Heart left ventricle (tissue), 13 donors: ENCODE results near the gene GUCY2D.

ENCODE experiments used
- POLR2A ChIP-seq, 2 donors: fragments of 450-650 bp; IDR thresholded peaks; one replicate each; pipeline ENCODE4 v1.6.1; 2017; ENCODE audit warnings: antibody characterized with exemption in 2 of 2, mild to moderate bottlenecking in 2 of 2, moderate library complexity in 2 of 2
- TF ChIP-seq, protein P1 (sequence below), 12 donors: fragments of 200-600 bp; sonication (generic) in 4 of 12; IDR thresholded peaks; one replicate each; pipeline versions ENCODE4 v1.5.0 to v1.8.0; 2018 to 2022; ENCODE audit warnings: antibody characterized with exemption in 12 of 12, mild to moderate bottlenecking in 5 of 12
- donor health status: ischemic (EF 13 %, LVEDD 7.1; RV severe dilation, severe dysfunction).
- donor health status: DM: no; HTN: yes; CAD: no.
- donor health status: DM: no; HTN: no; CAD: no.
- donor health status: ischemic (EF 25% LVEDD 6.9; RV normal size, moderate dysfunction).
- donor health status: ischemic (EF 25% LVEDD 5.7; RV mildly dilated, moderate dysfunction).
- donor health status: ischemic (EF 35%, LVEDD 5.7; RV mildly dilated, moderate dysfunction).
- donor health status: nonischemic (EF 11% LVEDD 7.7; RV severe dilation, severe dysfunction).
- donor health status: DM: yes; HTN: yes; CAD: no.
- donor health status: PGD.
- donor health status: ischemic (EF 29% LVEDD 5.4; RV normal size, mild dysfunction).
- donor health status: nonischemic (EF 23%, LVEDD 6.1; RV moderate dilation, normal function).

DNA sequence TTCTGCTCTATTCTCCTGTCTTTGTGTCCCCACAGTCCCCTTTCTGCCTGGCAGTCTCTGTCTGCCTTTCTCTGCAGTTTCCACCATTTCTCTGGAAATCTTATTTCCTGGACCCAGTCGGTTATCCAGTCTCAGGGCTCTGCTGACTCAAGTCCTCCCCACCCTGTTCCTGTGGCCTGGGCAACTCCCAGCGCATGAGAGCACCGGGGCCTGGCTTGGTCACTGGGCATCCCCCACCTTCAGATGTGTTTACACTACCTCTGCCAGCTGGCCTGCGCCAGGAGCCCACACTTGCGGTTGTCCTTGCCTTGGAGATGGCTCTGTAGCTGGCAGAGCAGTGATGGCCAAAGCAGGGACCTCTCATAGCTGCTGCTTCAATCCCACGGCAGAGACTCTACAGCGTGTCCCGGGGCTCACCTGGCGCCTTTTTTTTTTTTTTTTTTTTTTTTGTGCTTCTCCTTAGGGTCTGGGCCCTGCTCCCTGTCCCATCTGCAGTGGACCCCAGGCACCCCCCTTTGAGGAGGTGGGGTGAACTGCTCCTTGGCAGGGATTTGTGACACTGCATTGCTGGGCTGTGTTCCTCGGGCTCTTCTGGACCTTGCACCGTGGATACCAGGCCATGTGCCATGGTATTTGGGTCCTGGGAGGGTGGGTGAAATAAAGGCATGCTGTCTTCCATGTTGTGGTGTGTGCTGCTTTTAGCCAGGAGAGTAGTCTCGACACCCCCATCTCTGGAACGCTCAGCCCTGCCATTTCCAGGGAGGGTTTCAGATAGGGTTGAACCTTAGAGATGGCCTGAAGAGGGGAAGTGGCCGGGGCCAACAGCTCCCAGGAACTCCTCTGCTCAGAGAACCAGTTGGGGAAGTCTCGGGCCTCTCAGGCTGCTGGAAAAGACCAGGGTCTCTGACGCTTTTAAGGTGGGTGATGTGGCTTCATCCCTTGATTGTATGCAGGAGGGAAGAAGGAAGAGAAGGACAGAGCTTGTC, 17.5 kb downstream of the GUCY2D start:
- TF ChIP-seq, protein P1, sequence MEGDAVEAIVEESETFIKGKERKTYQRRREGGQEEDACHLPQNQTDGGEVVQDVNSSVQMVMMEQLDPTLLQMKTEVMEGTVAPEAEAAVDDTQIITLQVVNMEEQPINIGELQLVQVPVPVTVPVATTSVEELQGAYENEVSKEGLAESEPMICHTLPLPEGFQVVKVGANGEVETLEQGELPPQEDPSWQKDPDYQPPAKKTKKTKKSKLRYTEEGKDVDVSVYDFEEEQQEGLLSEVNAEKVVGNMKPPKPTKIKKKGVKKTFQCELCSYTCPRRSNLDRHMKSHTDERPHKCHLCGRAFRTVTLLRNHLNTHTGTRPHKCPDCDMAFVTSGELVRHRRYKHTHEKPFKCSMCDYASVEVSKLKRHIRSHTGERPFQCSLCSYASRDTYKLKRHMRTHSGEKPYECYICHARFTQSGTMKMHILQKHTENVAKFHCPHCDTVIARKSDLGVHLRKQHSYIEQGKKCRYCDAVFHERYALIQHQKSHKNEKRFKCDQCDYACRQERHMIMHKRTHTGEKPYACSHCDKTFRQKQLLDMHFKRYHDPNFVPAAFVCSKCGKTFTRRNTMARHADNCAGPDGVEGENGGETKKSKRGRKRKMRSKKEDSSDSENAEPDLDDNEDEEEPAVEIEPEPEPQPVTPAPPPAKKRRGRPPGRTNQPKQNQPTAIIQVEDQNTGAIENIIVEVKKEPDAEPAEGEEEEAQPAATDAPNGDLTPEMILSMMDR (IDR thresholded peaks at IDR 0.05), result no peak
- TF ChIP-seq POLR2A (IDR thresholded peaks at IDR 0.05), result no peak
